ENCODE data around the gene TMEM52. TPM values are rescaled to one million over a fixed set of nuclear protein-coding genes. Genes with fewer than 3 reads are reported as not detected.
A peak's percentile ranks its signal among the peaks of the same experiment; 100 is the strongest.

TMEM52 gene
- total RNA-seq, 4 donors from 2014 or later, result 0.74 to 5.7 (median 3.5) TPM

DNA sequence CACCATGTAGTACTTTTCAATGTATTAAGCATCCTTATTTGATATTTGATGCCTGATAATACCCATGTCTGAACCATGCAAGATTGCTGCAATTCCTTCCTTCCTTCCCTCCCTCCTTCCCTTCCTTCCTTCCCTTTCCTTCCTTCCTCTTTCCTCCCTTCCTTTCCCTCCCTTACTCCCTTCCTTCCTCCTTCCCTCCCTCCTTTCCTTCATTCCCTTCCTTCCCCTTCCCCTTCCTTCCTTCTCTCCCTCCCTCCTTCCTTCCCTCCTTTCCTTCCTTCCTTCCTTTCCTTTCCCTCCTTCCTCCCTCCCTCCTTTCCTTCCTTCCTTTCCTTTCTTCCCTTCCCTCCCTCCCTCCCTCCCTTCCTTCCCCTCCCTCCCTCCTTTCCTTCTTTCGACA lies 29.7 kb upstream of the TMEM52 start:
- TF ChIP-seq, protein P1, sequence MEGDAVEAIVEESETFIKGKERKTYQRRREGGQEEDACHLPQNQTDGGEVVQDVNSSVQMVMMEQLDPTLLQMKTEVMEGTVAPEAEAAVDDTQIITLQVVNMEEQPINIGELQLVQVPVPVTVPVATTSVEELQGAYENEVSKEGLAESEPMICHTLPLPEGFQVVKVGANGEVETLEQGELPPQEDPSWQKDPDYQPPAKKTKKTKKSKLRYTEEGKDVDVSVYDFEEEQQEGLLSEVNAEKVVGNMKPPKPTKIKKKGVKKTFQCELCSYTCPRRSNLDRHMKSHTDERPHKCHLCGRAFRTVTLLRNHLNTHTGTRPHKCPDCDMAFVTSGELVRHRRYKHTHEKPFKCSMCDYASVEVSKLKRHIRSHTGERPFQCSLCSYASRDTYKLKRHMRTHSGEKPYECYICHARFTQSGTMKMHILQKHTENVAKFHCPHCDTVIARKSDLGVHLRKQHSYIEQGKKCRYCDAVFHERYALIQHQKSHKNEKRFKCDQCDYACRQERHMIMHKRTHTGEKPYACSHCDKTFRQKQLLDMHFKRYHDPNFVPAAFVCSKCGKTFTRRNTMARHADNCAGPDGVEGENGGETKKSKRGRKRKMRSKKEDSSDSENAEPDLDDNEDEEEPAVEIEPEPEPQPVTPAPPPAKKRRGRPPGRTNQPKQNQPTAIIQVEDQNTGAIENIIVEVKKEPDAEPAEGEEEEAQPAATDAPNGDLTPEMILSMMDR (IDR thresholded peaks at IDR 0.05), result no peak
- no peak for DNase-seq (ENCODE audit: low spot score)
- no peak for ATAC-seq (ENCODE audit: low FRiP score)

DNA sequence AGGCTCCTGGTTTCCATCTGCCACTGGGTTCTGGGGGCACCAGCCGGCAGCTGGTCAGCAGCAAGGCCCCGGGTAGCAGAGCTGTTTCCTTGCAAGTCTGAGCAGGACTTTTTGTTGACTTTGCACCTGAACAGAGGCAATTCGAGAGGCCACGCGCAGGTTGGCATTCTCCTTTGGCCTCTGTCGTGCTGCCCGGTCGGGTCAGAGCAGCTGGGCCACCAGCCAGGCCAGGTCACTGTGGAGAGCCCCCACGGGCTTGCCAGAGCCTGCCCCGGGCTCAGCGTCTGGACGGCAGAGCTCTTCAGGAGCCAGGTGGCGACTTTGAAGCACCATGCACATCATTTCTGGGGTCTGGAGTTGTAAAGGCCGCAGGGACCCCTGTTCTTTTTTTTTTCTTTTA lies 28.4 kb upstream of the TMEM52 start:
- no peak for ATAC-seq (ENCODE audit: low FRiP score)
- DNase-seq (ENCODE audit: low spot score), result no peak
- TF ChIP-seq, protein P1 (IDR thresholded peaks at IDR 0.05), result no peak

DNA sequence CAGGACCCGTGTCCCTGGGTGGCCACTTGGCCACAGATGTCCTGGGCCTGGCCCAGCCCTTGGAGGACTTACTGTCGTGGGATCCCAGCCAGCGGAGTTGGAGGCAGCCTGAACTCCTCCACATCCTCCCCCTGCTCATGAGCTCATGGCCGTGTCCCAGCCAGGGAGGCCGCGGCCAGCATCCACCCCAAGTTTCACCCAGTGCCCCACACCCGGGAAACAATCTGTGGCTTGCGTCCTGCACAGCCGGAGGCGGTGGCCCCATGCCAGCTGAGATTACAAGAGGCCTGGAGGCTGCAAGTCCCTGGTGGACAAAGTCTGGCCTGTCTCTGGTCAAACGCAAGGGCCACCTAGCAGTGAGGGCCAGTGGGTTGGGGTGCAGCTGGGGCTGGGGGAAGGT lies 27.5 kb upstream of the TMEM52 start:
- no peak for ATAC-seq (ENCODE audit: low FRiP score)
- DNase-seq (ENCODE audit: low spot score), result no peak
- TF ChIP-seq, protein P1 (IDR thresholded peaks at IDR 0.05), result no peak

DNA sequence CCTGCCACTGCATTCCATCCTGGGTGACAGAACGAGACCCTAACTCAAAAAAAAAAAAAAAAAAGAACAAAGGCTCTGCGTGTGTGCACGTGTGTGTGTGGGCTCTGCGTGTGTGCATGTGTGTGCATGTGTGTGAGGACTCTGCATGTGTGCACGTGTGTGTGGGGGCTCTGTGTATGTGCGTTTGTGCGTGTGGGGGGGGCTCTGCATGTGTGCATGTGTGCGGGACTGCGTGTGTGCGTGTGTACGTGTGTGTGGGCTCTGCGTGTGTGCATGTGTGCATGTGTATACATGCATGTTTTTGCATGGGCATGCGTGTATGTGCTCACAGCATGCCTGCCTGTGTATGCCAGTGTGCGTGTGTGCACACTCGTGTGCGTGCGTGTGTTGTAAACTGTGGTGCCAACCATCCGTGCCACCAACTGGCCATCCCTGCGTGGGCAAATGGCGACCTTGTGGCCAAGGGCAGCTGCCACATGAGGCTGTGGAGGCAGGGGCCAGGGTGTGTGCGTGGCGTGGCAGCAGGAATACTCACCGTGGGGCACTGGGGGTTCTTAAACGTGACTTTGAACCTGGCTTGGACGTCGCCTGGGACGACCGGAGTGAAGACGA lies 26.8 kb upstream of the TMEM52 start:
- ATAC-seq (ENCODE audit: low FRiP score) (no peak), DNase-seq (ENCODE audit: low spot score) (no peak)
- TF ChIP-seq, protein P1 (IDR thresholded peaks at IDR 0.05), result no peak

DNA sequence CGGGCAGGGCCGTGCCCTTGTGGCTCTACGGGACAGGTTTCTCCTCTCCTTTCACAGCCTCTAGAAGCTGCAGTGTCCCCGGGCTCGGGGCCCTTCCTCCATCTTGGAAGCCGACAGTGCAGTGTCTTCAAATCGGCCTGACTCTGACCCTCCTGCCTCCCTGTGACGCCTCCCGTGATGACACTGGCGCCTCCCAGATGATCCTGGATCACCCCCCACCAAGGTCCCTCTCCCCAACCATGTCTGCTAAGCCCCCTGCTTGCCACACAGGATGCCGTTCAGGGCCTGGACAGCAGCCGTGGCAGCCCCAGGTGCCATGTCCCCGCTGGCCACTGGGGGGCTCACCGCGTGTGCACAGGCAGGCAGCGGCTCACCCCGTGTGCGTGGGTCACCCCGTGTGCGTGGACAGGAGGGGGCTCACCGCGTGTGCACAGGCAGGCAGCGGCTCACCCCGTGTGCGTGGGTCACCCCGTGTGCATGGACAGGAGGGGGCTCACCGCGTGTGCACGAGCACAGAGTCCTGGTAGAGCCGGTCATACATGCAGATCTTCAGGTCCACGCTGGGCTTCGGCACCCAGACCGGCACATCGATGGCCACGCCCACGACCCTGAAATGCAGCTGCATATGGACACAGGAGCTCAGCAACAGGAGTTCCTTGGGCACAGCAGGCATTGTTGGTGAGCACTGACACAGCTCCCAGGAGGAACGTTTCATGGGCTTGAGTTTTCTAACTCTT lies 24.9 kb upstream of the TMEM52 start:
- ATAC-seq (ENCODE audit: low FRiP score), result peak; percentile 79
- TF ChIP-seq, protein P1 (IDR thresholded peaks at IDR 0.05), result peak in 1 of 3 donors; percentile 61
- DNase-seq (ENCODE audit: low spot score), result no peak

DNA sequence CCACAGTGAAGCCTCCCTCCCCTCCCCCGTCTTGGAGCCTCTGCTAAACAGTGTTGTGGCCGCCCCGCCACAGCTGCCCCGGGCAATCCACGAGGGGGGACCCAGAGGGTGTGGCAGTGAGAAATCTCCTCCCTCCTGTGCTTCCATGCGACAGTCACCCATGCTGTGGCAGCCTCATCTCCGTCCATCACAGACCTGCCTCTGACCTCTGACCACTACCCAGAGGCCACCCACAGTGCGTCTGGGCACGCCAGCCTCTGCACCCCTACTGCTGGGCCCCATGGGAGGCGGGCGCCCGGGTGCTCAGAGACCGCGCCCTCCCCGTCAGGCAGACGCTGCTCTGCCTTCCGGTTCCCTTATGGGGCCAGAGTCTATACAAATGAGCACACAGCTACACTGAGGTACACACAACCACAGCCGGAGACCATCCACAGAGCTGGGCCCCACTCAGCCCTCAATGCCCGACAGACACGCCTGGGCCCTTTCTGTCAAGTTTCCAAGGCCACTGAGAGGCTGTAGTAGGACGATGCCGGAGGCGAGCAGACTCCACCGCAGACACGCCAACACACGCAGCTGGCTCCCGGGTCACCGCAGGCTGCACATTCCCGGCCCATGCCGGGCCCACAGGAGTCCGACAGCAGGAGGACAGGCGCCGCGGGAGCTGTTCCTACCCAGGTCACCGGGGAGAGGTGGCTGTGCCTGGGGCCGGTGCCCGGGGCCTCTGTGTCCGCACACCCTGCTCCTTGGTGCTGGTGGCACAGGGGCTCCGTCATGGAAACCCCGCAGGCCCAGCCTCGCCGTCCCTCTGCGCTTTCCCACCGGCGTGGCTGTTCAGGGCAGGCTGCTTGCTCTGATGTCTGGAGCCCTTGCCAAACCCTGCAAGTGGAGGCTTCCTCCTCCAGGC lies 23.9 kb upstream of the TMEM52 start:
- TF ChIP-seq, protein P1 (IDR thresholded peaks at IDR 0.05), result no peak
- no peak for ATAC-seq (ENCODE audit: low FRiP score)
- no peak for DNase-seq (ENCODE audit: low spot score)
